ENCODE measurements around the gene HCFC1. TPM values are rescaled to one million over a fixed set of nuclear protein-coding genes. Genes with fewer than 3 reads are reported as not detected.
A peak's percentile ranks its signal among the peaks of the same experiment; 100 is the strongest.

HCFC1 gene
- total RNA-seq, 1 experiment from 2014 or later: 95.6 TPM

DNA sequence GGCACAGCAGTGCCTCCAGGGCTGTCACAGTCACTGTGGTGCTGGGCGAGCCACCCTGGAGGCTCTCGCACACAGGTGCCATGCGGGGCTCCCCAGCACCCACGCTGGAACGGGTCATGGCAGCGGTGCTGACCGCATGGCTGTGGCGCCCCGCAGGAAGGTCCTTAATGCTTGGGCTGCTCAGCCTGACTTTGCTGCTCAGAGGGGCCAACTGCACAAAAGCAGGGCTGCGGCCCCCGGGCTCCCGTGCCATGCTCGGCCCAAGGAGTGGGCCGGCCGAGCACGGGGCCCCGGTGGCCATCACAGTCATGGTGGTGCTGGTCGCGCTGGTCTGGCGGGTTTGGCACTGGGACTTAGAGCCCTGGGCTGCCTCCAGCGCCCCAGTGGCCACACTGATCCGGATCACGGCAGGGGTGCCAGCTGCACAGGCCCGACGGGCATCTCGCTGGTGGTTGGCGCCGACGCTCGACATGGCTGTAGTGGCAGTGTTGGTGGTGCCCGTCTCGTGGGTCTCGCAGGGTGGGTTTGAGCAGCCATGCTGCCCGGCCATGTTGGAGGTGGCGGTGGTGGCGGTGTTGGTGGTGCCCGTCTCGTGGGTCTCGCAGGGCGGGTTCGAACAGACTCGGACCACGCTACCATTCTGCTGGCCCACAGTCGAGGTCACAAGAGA, 16.9 kb downstream of the HCFC1 start:
- intact Hi-C loops (cut with micrococcal nuclease; ENCODE audit: unreplicated experiment): no loop called here
- POLR2A ChIA-PET: no interaction called here

DNA sequence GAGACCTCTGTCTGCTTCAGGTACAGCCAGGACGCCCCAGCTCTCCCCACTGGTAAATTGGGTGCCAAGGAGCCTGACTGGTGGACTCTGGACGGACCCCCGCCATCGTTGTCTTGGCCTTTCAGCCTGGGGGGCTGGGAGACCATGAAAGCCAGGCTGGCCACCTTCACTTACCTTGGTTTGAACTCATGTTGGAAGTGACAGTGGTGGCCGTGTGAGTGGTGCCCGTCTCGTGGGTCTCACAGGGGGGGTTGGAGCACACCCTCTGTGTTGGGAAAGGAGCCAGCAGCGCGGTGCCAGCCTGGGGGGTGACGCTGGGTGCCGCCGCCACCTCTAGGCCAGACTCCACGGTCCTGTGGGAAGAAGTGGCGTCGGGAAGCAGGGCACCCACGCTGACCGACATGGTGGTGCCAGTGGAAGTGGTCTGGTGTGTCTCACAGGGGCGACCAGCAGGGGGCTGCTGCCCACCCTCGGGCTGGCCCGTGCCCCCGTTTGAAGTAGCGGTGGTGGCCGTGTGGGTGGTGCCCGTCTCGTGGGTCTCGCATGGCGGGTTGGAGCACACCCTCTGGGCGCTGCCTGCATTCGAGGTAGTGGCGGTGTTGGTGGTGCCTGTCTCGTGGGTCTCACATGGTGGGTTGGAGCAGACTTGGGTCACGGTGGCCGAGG, 17.6 kb downstream of the HCFC1 start:
- DNase-seq: no peak
- CTCF ChIA-PET: no interaction called here
- H3K4me3 ChIP-seq (ENCODE audit: low read depth, low read length): no peak overlapping the region
- no peaks in the 10 kb centered on the region for H3K27me3 Mint-ChIP-seq (ENCODE audit: insufficient read depth, unreplicated experiment)
- H3K4me1 Mint-ChIP-seq (ENCODE audit: low read depth, unreplicated experiment): no peaks in the 10 kb centered on the region
- H3K27ac Mint-ChIP-seq (ENCODE audit: unreplicated experiment): no peak overlapping the region
- H3K4me1 ChIP-seq: no peaks in the 10 kb centered on the region
- H3K4me3 Mint-ChIP-seq (ENCODE audit: unreplicated experiment): no peak overlapping the region
- no peaks in the 10 kb centered on the region for H3K27me3 ChIP-seq (replicated peaks; ENCODE audit: control insufficient read depth, insufficient read depth, low read length)
- POLR2A ChIA-PET: no interaction called here
- H3K36me3 Mint-ChIP-seq (ENCODE audit: insufficient read depth, unreplicated experiment): peaks cover 81% of the 10 kb centered on the region
- intact Hi-C loops (cut with micrococcal nuclease; ENCODE audit: unreplicated experiment): loop anchor here (1.0 kb wide), 1 partner anchor 30 kb away; no protein-coding TSS in a partner anchor
- TF ChIP-seq, protein P1, sequence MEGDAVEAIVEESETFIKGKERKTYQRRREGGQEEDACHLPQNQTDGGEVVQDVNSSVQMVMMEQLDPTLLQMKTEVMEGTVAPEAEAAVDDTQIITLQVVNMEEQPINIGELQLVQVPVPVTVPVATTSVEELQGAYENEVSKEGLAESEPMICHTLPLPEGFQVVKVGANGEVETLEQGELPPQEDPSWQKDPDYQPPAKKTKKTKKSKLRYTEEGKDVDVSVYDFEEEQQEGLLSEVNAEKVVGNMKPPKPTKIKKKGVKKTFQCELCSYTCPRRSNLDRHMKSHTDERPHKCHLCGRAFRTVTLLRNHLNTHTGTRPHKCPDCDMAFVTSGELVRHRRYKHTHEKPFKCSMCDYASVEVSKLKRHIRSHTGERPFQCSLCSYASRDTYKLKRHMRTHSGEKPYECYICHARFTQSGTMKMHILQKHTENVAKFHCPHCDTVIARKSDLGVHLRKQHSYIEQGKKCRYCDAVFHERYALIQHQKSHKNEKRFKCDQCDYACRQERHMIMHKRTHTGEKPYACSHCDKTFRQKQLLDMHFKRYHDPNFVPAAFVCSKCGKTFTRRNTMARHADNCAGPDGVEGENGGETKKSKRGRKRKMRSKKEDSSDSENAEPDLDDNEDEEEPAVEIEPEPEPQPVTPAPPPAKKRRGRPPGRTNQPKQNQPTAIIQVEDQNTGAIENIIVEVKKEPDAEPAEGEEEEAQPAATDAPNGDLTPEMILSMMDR (IDR thresholded peaks at IDR 0.05; ENCODE audit: insufficient read depth in 1 of 2, low read depth in 1 of 2, low read length in 1 of 2, severe bottlenecking in 1 of 2, unreplicated experiment in 1 of 2): no peak
- no TSS peak for BruUV-seq (replicated peaks)
- H3K9me3 Mint-ChIP-seq (ENCODE audit: unreplicated experiment): no peaks in the 10 kb centered on the region
- H3K36me3 ChIP-seq (ENCODE audit: control insufficient read depth, insufficient read depth, low read length): no peaks in the 10 kb centered on the region; the same call in 1 of the 2 replicates
- H3K9me3 ChIP-seq: no peaks in the 10 kb centered on the region

More for the DNA sequence above, 16.9 kb downstream of the HCFC1 start:
- H3K27me3 Mint-ChIP-seq (ENCODE audit: insufficient read depth, unreplicated experiment): no peaks in the 10 kb centered on the region
- CTCF ChIA-PET: no interaction called here
- H3K4me3 Mint-ChIP-seq (ENCODE audit: unreplicated experiment): no peak overlapping the region
- no peak for DNase-seq
- no peaks in the 10 kb centered on the region for H3K4me1 ChIP-seq
- TF ChIP-seq, protein P1 (IDR thresholded peaks at IDR 0.05; ENCODE audit: insufficient read depth in 1 of 2, low read depth in 1 of 2, low read length in 1 of 2, severe bottlenecking in 1 of 2, unreplicated experiment in 1 of 2): no peak
- H3K36me3 Mint-ChIP-seq (ENCODE audit: insufficient read depth, unreplicated experiment): peaks cover 80% of the 10 kb centered on the region
- no peak overlapping the region for H3K4me3 ChIP-seq (ENCODE audit: low read depth, low read length)
- no peaks in the 10 kb centered on the region for H3K9me3 Mint-ChIP-seq (ENCODE audit: unreplicated experiment)
- BruUV-seq (replicated peaks): TSS peak; percentile 27
- no peaks in the 10 kb centered on the region; the same call in 1 of the 2 replicates for H3K36me3 ChIP-seq (ENCODE audit: control insufficient read depth, insufficient read depth, low read length)
- H3K4me1 Mint-ChIP-seq (ENCODE audit: low read depth, unreplicated experiment): no peaks in the 10 kb centered on the region
- H3K27me3 ChIP-seq (replicated peaks; ENCODE audit: control insufficient read depth, insufficient read depth, low read length): no peaks in the 10 kb centered on the region
- H3K27ac Mint-ChIP-seq (ENCODE audit: unreplicated experiment): no peak overlapping the region
- H3K9me3 ChIP-seq: no peaks in the 10 kb centered on the region

DNA sequence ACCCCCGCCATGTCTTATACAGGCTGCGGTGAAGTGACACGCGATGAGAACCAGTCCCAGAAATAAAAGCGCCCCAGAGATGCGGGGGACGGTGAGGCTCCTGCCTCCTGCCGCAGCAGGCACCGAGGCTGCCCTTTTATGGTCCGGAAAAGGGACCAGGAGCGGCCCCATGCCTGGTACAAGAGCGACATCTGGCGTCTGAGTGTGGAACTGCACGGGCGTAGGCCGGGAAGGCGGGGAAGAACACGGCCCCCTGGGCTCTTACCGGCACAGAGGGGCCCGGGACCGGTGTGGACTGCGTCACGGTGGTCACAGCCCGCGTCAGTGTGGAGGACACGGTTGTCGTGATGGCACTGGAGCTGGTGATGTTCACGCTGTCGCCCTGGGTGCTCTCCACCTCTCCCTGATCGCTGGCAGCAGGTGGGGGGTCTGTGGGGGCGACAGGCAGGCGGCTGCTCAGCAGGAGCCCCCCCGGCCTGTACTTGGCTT, 18.2 kb downstream of the HCFC1 start:
- no peak overlapping the region for H3K4me3 ChIP-seq (ENCODE audit: low read depth, low read length)
- Mint-ChIP-seq H3K27me3 (ENCODE audit: insufficient read depth, unreplicated experiment) (no peaks in the 10 kb centered on the region), H3K36me3 (ENCODE audit: insufficient read depth, unreplicated experiment) (peaks cover 81% of the 10 kb centered on the region), H3K27ac (ENCODE audit: unreplicated experiment) (no peak overlapping the region), H3K4me1 (ENCODE audit: low read depth, unreplicated experiment) (no peaks in the 10 kb centered on the region), H3K4me3 (ENCODE audit: unreplicated experiment) (no peak overlapping the region), H3K9me3 (ENCODE audit: unreplicated experiment) (no peaks in the 10 kb centered on the region)
- ChIA-PET CTCF (no interaction called here), POLR2A (no interaction called here)
- H3K9me3 ChIP-seq: no peaks in the 10 kb centered on the region
- no peaks in the 10 kb centered on the region for H3K27me3 ChIP-seq (replicated peaks; ENCODE audit: control insufficient read depth, insufficient read depth, low read length)
- no peaks in the 10 kb centered on the region; the same call in 1 of the 2 replicates for H3K36me3 ChIP-seq (ENCODE audit: control insufficient read depth, insufficient read depth, low read length)
- intact Hi-C loops (cut with micrococcal nuclease; ENCODE audit: unreplicated experiment): loop anchor here (1.0 kb wide), 1 partner anchor 29 kb away; no protein-coding TSS in a partner anchor
- no peaks in the 10 kb centered on the region for H3K4me1 ChIP-seq
- BruUV-seq (replicated peaks): no TSS peak
- TF ChIP-seq, protein P1 (IDR thresholded peaks at IDR 0.05; ENCODE audit: insufficient read depth in 1 of 2, low read depth in 1 of 2, low read length in 1 of 2, severe bottlenecking in 1 of 2, unreplicated experiment in 1 of 2): peak; percentile 72 to 82
- peak; percentile 51 to 69 for DNase-seq
